Keratinocyte (primary cell): ENCODE measurements around the gene SLC28A3. TPM values are rescaled to one million over a fixed set of nuclear protein-coding genes. Genes with fewer than 3 reads are reported as not detected.

Experiments used
- DNase-seq: peaks from one replicate; pipeline ENCODE4 v3.0.0-alpha.2; 2011; ENCODE audit warnings: low read depth, missing footprints, low spot score
- FAIRE-seq: peaks from 2 replicates; lab custom pipeline; 2011; peaks lifted over from hg19 to GRCh38; lab: Jason Lieb, UNC
- H2AFZ ChIP-seq: 2 replicates; pipeline ENCODE4 v1.6.0; 2012; ENCODE audit warnings: low read length, control low read depth, inconsistent platforms; ENCODE audit not compliant: control insufficient read depth
- H3K27ac ChIP-seq: 2 replicates; pipeline ENCODE4 v1.5.1; 2011; ENCODE audit warnings: low read length; ENCODE audit not compliant: control insufficient read depth, insufficient read depth
- H3K27me3 ChIP-seq: 3 replicates; pipeline ENCODE4 v1.6.0; 2011; ENCODE audit warnings: low read length; ENCODE audit not compliant: control insufficient read depth, insufficient read depth; ENCODE audit errors: extremely low read depth
- H3K36me3 ChIP-seq, 2 experiments: 2 replicates in 1 of 2; 3 replicates in 1 of 2; pipeline ENCODE4 v1.5.1; 2011; ENCODE audit warnings: low read length in 2 of 2, mild to moderate bottlenecking in 1 of 2; ENCODE audit not compliant: control insufficient read depth in 2 of 2, insufficient read depth in 2 of 2; ENCODE audit errors: extremely low read depth in 1 of 2
- H3K4me1 ChIP-seq: 3 replicates; pipeline ENCODE4 v1.5.1; 2011; ENCODE audit warnings: low read length; ENCODE audit not compliant: control insufficient read depth, insufficient read depth; ENCODE audit errors: extremely low read depth
- H3K4me2 ChIP-seq: 3 replicates; pipeline ENCODE4 v1.6.0; 2011; ENCODE audit warnings: low read depth, low read length; ENCODE audit not compliant: control insufficient read depth, insufficient read depth; ENCODE audit errors: extremely low read depth
- H3K4me3 ChIP-seq, 3 experiments: fragments of 200-600 bp in 1 of 3; sonication (generic) in 1 of 3; 2 replicates in 2 of 3; 3 replicates in 1 of 3; pipeline ENCODE4 v1.5.1; 2011 to 2016; ENCODE audit warnings: low read length in 3 of 3, mild to moderate bottlenecking in 3 of 3, control low read depth in 2 of 3, inconsistent platforms in 1 of 3, low read depth in 1 of 3, mixed read lengths in 1 of 3, mixed run types in 1 of 3, moderate library complexity in 1 of 3; ENCODE audit not compliant: control insufficient read depth in 2 of 3, insufficient read depth in 2 of 3; ENCODE audit errors: extremely low read depth in 1 of 3
- H3K79me2 ChIP-seq: 2 replicates; pipeline ENCODE4 v1.6.0; 2012; ENCODE audit warnings: low read length; ENCODE audit not compliant: control insufficient read depth, insufficient read depth
- H3K9ac ChIP-seq: 3 replicates; pipeline ENCODE4 v1.6.0; 2011; ENCODE audit warnings: low read length; ENCODE audit not compliant: control insufficient read depth, insufficient read depth; ENCODE audit errors: extremely low read depth
- H3K9me1 ChIP-seq: 3 replicates; pipeline ENCODE4 v1.6.0; 2011; ENCODE audit warnings: low read length; ENCODE audit not compliant: control insufficient read depth, insufficient read depth; ENCODE audit errors: extremely low read depth
- H3K9me3 ChIP-seq: 2 replicates; pipeline ENCODE4 v1.5.1; 2012; ENCODE audit warnings: low read depth, low read length; ENCODE audit not compliant: control insufficient read depth
- H4K20me1 ChIP-seq: 3 replicates; pipeline ENCODE4 v1.6.0; 2011; ENCODE audit warnings: low read length; ENCODE audit not compliant: control insufficient read depth, insufficient read depth; ENCODE audit errors: extremely low read depth
- EZH2 ChIP-seq: IDR thresholded peaks from one replicate; pipeline ENCODE4 v1.6.1; 2012; ENCODE audit warnings: inconsistent platforms, mild to moderate bottlenecking, low read length, moderate library complexity
- dilution Hi-C: fragments of 300-500 bp; cut with MboI; formaldehyde crosslinking; loops from one replicate; pipeline ENCODE4 v1.7.0; 2020; ENCODE audit warnings: low sequenced_read_pairs; ENCODE audit not compliant: extremely low pct_ligation_motif_present
- polyA plus RNA-seq, 5 experiments: library from polyadenylated mRNA; depleted of rRNA in 3 of 5; stranded (reverse) in 3 of 5; stranded (forward) in 1 of 5; unstranded in 1 of 5; fragments of >200 nt; gene quantifications; 1 replicate in 1 of 5; 2 replicates in 3 of 5; 3 replicates in 1 of 5; pipeline versions ENCODE4 v1.2.1 to v1.2.3, GENCODE V29; 2011 to 2012; ENCODE audit warnings: missing spikeins in 2 of 5, low read depth in 1 of 5, low replicate concordance in 1 of 5
- TF ChIP-seq, protein P1 (sequence below), 3 experiments: IDR thresholded peaks in 1 of 3; conservative IDR thresholded peaks in 1 of 3; optimal IDR thresholded peaks in 1 of 3; 2 replicates in 2 of 3; 3 replicates in 1 of 3; pipeline versions ENCODE3 to v1.5.1; 2011; ENCODE audit warnings: low read length in 3 of 3, mild to moderate bottlenecking in 3 of 3, moderate library complexity in 2 of 3, control low read depth in 1 of 3, inconsistent platforms in 1 of 3; ENCODE audit not compliant: insufficient read depth in 2 of 3; ENCODE audit errors: extremely low read depth in 1 of 3

SLC28A3 gene
- polyA plus RNA-seq, 1 donor (not counting 4 experiments of a cell fraction or from before 2014, with no cell fraction given): 2.4 TPM

GRCh38 chr9:84354035-84354434 lies 13.5 kb upstream of the SLC28A3 start:
- Histone ChIP-seq H3K27me3 (no peaks in the 10 kb centered on the region), H2AFZ (no peak overlapping the region), H3K79me2 (no peaks in the 10 kb centered on the region), H3K9me1 (no peaks in the 10 kb centered on the region), H3K9me3 (no peaks in the 10 kb centered on the region), H3K4me1 (no peaks in the 10 kb centered on the region), H3K4me3 (no peak overlapping the region), H3K4me2 (no peak overlapping the region), H3K36me3 (no peaks in the 10 kb centered on the region), H3K9ac (no peak overlapping the region), H4K20me1 (no peaks in the 10 kb centered on the region), H3K27ac (no peak overlapping the region)
- no peak for FAIRE-seq
- dilution Hi-C loops: no loop called here
- no peak for DNase-seq
- TF ChIP-seq, protein P1, sequence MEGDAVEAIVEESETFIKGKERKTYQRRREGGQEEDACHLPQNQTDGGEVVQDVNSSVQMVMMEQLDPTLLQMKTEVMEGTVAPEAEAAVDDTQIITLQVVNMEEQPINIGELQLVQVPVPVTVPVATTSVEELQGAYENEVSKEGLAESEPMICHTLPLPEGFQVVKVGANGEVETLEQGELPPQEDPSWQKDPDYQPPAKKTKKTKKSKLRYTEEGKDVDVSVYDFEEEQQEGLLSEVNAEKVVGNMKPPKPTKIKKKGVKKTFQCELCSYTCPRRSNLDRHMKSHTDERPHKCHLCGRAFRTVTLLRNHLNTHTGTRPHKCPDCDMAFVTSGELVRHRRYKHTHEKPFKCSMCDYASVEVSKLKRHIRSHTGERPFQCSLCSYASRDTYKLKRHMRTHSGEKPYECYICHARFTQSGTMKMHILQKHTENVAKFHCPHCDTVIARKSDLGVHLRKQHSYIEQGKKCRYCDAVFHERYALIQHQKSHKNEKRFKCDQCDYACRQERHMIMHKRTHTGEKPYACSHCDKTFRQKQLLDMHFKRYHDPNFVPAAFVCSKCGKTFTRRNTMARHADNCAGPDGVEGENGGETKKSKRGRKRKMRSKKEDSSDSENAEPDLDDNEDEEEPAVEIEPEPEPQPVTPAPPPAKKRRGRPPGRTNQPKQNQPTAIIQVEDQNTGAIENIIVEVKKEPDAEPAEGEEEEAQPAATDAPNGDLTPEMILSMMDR (optimal IDR thresholded peaks at IDR 0.05 in 1 of 3, IDR thresholded peaks at IDR 0.05 in 1 of 3, conservative IDR thresholded peaks at IDR 0.05 in 1 of 3; ENCODE audit: extremely low read depth in 1 of 3, insufficient read depth in 2 of 3, low read length in 3 of 3): no peak
- no peak for TF ChIP-seq EZH2

DNA sequence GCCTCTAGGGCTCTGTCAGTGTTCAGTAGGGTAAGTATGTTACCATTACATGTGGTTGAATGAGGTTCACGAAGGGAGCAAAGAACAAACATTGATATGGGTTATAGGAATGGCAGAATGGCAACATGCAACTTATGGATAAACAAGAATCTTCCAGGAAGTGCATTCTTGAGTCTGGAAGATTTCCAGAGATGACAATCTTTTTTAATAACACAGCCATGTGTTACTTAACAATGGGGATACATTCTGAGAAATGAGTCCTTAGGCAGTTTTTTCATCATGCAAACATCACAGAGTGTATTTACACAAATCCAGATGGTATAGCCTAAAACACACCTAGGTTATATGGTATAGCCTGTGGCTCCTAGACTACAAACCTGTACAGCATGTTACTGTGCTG lies 9.1 kb upstream of the SLC28A3 start:
- TF ChIP-seq, protein P1 (optimal IDR thresholded peaks at IDR 0.05 in 1 of 3, IDR thresholded peaks at IDR 0.05 in 1 of 3, conservative IDR thresholded peaks at IDR 0.05 in 1 of 3; ENCODE audit: extremely low read depth in 1 of 3, insufficient read depth in 2 of 3, low read length in 3 of 3): no peak
- no peak for TF ChIP-seq EZH2
- no peak for DNase-seq
- dilution Hi-C loops: no loop called here
- Histone ChIP-seq H3K4me1 (no peaks in the 10 kb centered on the region), H3K27ac (no peak overlapping the region), H3K4me3 (no peak overlapping the region), H3K4me2 (no peak overlapping the region), H3K9me1 (no peaks in the 10 kb centered on the region), H3K27me3 (no peaks in the 10 kb centered on the region), H2AFZ (no peak overlapping the region), H3K79me2 (no peaks in the 10 kb centered on the region), H3K9me3 (no peaks in the 10 kb centered on the region), H3K9ac (no peak overlapping the region), H4K20me1 (no peaks in the 10 kb centered on the region), H3K36me3 (no peaks in the 10 kb centered on the region)
- no peak for FAIRE-seq
